WI38 (cell line): Measurements from ENCODE around the gene AGAP4.
"Not testable (repeated sequence)": the region's sequence is repeated elsewhere in the genome, so short reads cannot be mapped to it uniquely, and the experiment has no call there.

Experiments used
- H3K4me3 ChIP-seq: 2 replicates; pipeline ENCODE4 v1.5.1; 2011; ENCODE audit warnings: low read depth, mild to moderate bottlenecking, control low read depth, low read length
- TF ChIP-seq, protein P1 (sequence below): IDR thresholded peaks from 2 replicates; pipeline ENCODE4 v1.5.1; 2012; ENCODE audit warnings: low read depth, mild to moderate bottlenecking, control low read depth, low read length

AGAP4 gene

DNA sequence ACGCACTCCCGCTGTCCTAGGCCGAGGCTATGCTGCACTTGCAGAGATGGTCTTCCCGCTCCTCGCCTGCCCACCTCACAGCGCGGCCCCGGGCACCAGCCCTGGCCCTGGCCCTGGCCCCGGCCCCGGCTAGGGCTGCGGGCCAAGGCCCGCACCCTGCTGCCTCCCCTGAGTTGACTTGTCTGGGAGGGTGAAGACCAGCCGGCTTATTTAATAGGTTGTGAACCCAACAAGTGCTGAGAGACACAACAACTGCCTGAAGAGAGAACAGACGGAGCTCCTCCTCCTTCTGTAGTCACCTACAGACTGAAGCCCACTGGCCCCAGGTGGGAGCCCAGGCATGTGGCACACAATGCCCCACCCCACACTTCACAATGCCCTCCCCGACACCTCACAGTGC, at the start of gene AGAP4:
Gene AGAP4, minus strand, starts transcription at position 101 of the 400 bp plus-strand sequence. CDS start 153 bp downstream, outside the sequence.
- not testable (repeated sequence) for H3K4me3 ChIP-seq

DNA sequence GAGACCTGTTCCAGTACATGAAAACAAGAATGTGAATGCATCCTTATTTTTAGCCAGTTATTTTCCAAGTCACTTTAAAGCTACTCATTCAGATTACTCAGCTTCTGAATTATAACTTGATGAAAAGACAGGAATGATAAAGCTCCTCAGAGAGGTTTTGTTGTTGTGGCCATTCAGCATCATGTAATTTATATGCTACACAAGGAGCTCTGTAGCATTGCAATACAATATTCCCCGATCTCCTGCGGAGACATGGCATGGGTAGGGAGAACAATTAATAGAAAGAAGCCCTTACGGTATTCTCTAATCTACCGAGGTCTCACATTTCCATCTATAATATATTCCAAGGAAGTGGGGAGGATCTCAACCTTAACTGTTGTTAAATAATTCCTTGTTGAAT, 43.4 kb upstream of the AGAP4 start:
- not testable (repeated sequence) for H3K4me3 ChIP-seq

DNA sequence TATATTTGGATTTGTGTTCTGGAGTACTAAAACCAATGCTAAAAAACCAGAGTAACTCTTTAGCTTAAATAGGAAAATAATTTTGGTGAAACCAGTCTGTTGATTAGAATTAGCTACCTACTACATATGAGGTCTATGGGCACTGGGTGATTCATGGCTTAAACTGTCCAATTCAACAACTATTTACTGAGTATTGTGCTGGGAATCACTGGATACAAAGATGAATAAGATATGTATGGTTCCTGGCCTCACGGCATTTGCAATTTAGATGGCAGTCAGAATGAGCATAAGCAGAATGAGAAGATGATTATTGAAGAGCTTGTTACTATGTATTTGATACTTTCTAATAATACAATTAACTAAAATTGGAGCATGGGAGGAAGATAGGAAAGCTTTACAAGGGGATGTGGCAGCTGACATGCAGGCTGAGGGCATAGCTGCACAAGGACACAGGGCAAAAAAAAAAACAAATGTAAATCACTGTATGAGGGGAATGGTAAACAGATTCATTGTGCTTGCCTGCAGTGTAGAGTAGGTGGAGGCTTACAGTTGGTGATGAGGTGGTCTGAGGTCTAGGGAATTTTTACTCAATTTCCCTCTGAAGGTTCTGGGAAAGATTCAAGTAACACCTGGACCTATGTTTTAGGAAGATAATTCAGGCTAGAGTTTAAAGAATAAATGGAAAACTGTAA, 42.4 kb upstream of the AGAP4 start:
- not testable (repeated sequence) for H3K4me3 ChIP-seq

DNA sequence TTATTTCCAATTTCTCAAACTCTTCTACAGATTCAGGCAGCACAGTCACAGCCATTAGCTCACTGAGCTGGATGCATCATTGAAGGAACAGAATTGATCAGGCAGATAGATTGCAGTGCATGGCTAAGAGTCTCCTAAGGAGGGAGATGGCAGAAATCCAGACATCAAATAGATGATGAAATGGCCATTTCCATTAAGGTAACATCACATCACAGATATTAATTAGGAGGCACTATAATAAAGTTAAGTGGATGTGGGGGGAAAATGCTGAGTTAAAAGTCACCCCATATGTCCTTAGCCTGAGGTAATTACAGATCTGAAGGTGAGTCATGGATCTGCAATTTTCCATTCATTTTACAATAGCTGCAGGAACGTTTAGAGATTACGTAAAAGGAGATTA, 35.6 kb upstream of the AGAP4 start:
- not testable (repeated sequence) for H3K4me3 ChIP-seq

DNA sequence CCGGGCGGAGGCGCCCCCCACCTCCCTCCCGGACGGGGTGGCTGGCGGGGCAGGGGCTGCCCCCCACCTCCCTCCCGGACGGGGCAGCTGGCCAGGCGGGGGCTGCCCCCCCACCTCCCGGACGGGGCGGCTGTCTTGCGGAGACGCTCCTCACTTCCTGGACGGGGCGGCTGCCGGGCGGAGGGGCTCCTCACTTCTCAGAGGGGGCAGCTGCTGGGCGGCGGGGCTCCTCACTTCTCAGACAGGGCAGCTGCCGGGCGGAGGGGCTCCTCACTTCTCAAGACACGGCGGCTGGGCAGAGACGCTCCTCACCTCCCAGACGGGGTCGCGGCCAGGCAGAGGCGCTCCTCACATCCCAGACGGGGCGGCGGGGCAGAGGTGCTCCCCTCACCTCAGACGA, 18.1 kb upstream of the AGAP4 start:
- not testable (repeated sequence) for H3K4me3 ChIP-seq

DNA sequence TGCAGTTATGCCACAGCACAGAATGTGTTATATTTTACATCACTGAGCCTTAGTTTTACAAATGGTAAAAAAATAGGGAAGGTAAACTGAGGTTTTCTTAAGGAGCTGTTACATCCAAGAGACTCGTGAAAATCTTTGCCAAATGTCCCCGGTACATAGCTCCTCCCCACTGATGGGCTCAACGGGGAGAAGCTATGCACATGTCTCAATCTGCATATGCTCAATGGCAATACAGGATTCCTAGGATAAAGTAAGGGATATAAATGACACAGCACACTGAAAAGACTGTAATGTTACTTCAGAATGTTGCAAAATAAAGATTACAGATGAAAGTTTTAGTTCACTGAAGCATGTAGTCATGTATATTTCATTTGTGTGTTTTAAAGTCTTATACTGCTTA, 17.0 kb upstream of the AGAP4 start:
- not testable (repeated sequence) for H3K4me3 ChIP-seq

DNA sequence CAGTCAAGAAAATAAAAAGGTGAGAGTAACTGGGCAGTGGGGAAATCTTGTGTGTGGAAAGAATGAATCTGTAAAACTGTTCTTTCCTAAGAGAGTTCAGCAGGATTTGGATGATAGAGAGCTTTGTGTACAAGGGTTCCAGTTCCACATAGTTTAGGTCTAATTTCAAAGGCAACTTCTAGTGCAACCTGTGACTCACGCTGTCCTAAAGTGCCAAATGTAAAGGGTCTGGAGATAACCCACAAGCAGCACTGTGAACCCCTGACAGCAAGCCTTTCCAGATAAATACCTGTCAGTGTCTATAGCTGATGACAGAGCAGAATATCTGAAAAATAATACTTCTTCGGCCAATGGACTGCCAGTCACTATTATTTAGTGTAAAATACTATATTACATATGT, 16.3 kb upstream of the AGAP4 start:
- H3K4me3 ChIP-seq, result not testable (repeated sequence)

DNA sequence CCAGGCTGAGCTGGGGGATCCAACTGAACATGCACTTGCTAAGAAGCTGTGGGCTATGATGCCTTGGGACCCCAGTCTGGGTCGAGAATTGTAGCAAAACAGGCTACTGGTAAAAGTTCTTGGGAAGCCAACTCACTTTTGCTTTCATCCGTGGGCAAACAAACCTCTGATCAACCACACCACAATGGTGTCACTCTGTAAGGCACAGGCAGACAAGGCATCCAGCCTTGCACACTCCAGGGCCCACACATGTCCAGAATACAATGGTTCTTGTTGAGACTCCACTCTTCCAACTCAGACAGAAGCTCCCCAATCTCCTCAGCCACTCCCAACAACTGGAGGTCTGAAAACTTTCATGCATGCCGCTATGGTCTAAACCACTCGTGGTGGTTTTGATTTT, 10.6 kb upstream of the AGAP4 start:
- H3K4me3 ChIP-seq, result not testable (repeated sequence)

DNA sequence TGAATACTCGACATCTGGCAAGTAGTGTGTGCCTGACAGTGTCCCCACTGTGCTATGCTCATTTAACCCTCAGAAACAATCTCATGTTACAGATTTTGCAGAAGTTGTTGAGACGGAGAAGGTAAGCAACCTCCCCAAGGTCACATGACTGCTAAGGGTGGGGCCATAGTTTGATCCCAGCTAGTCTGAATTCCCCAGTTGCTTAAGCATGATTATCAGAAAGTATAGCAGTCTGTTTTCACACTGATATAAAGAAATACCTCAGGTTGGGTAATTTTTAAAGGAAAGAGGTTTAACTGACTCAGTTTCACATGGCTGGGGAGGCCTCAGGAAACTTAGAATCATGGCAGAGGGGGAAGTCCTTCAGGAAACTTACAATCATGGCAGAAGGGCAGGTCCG, 1.2 kb upstream of the AGAP4 start:
- H3K4me3 ChIP-seq, result not testable (repeated sequence)

DNA sequence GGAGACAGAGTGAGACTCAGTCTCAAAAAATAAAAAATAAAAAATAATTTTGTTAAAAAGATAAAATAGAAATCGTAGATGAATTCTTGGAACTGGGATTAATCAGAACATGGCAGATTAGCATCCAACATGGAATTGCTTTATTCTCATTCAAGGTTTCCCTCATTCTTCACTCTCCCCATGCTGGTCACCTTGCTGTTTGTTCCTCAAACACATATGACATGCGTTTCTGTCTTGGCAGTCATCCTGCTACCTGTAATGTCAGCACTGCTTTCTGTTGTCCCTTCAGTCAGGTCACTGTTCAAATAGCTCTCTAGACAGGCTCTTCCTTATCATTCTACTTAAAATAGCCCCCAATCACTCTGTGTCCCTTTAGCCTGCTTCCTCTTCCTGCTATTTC, 24.4 kb downstream of the AGAP4 start:
- H3K4me3 ChIP-seq, result not testable (repeated sequence)

DNA sequence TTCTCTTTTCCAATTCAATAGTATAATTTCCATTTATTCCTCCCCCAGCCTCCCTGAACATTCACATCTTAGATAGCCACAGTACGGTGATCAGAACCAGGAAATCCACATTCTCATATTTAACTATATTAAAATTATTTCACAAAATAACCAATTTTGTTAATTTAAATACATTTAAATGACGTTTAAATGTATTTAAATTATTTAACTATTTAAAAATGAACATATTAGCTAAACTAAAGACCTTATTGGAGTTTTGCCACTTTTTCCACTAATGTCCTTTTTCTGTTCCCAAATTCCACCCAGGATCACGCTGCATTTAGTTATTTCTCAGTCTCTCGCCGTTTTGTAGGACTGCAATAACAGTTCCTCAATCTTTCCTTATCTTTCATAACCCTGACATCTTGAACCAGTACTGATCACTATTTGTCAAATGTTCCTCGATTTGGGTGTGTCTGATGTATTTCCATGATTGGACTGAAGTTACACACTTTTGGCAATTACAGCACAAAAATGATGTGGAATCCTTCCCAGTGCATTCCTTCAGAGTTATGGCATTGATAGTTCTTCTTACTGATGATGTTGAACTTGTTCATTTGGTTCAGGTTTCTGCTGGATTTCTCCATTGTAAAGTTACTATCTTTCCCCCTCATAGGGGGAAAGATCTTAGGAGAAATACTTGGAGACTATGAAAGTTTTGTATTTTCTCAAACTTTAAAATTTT, 27.0 kb downstream of the AGAP4 start:
- H3K4me3 ChIP-seq, result not testable (repeated sequence)

DNA sequence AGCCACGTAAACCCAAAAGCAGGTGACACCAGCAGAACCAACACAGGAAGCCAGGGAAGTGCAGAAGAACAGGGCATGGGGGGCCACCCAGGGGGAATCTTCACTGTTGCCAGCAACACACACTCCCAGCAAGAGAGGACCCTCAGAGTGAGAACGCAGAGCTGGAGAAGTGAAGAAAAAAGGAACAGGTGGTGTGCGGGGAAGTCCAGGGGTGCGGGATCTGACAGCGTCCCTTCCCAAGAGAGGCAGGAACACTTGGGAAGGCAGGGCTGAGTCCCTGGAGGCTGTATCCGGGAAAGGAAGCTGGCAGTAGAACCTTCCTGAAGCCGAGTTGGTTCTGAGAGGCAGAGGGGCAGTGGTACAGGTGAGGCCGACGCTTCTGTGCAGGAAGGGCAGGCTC, 27.7 kb downstream of the AGAP4 start:
- H3K4me3 ChIP-seq, result no peak overlapping the region
- TF ChIP-seq, protein P1, sequence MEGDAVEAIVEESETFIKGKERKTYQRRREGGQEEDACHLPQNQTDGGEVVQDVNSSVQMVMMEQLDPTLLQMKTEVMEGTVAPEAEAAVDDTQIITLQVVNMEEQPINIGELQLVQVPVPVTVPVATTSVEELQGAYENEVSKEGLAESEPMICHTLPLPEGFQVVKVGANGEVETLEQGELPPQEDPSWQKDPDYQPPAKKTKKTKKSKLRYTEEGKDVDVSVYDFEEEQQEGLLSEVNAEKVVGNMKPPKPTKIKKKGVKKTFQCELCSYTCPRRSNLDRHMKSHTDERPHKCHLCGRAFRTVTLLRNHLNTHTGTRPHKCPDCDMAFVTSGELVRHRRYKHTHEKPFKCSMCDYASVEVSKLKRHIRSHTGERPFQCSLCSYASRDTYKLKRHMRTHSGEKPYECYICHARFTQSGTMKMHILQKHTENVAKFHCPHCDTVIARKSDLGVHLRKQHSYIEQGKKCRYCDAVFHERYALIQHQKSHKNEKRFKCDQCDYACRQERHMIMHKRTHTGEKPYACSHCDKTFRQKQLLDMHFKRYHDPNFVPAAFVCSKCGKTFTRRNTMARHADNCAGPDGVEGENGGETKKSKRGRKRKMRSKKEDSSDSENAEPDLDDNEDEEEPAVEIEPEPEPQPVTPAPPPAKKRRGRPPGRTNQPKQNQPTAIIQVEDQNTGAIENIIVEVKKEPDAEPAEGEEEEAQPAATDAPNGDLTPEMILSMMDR, result no peak

DNA sequence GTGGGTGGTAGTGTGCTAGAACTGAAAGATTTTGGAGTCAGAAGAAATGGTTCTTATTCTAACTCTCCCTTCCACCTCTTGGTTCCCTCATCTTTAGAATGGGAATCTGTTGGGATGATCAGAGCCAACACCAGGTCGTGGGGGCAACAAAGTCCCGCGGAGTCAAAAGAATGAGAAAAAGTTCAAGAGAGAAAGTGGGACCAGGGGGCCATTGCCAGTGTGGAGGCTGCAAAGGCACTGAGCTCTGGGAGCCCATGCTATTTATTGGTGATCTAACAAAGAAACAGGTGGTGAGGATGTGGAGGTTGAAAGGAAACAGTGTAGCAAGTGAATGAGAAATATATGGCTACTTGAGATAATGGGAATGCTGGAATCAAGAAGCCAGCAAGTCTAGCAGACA, 29.4 kb downstream of the AGAP4 start:
- TF ChIP-seq, protein P1, result no peak
- H3K4me3 ChIP-seq, result no peak overlapping the region
